GM18868 (cell line): ENCODE data around the gene PPP4C.
"Not testable (repeated sequence)": the region's sequence is repeated elsewhere in the genome, so short reads cannot be mapped to it uniquely, and the experiment has no call there.

Experiments used
- ATAC-seq: cut with Tn5 transposase; IDR thresholded peaks from one replicate; pipeline ENCODE4 v1.9.1; 2021; ENCODE audit warnings: mild to moderate bottlenecking, moderate library complexity; ENCODE audit not compliant: unreplicated experiment

The PPP4C gene

DNA sequence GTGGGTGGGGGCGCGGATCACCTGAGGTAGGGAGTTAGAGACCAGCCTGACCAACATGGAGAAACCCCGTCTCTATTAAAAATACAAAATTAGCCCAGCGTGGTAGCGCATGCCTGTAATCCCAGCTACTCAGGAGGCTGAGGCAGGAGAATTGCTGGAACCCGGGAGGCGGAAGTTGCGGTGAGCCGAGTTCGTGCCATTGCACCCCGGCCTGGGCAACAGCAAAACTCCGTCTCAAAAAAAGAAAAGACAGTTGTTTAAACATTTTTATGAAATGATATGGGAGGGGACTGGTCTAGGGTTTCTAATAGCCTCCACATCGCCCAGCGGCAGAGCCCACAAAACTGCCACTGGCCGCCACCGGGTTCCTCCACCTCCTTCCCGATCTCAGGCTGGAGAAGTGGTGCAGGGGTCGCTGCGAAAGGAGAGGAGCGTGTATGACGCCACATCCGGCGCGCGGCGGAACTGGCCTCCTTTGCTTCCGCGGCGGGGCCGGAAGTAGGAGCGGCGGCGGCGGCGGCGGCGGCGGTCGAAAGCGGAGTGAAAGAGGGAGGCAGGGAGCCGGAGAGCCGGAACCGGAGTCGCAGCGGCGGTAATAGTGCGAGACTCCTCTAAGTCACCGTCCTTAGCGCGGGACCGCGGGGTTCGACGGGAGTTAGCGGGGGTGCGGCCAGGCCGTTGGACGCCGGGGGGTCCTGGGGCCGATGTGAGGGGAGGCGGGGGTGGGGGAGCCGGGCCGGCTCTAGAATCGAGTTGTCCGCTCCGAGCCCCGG is at the start of gene PPP4C:
Gene PPP4C, plus strand, starts transcription at position 492 of the 773 bp plus-strand sequence. CDS start 384 bp downstream, outside the sequence.
- peak; percentile 81 for ATAC-seq

- no peak for ATAC-seq
Observed at GRCh38 chr16:30026449-30026848, 49.3 kb upstream of the PPP4C start.

- no peak for ATAC-seq
Observed at GRCh38 chr16:30027588-30028437, 48.0 kb upstream of the PPP4C start.

DNA sequence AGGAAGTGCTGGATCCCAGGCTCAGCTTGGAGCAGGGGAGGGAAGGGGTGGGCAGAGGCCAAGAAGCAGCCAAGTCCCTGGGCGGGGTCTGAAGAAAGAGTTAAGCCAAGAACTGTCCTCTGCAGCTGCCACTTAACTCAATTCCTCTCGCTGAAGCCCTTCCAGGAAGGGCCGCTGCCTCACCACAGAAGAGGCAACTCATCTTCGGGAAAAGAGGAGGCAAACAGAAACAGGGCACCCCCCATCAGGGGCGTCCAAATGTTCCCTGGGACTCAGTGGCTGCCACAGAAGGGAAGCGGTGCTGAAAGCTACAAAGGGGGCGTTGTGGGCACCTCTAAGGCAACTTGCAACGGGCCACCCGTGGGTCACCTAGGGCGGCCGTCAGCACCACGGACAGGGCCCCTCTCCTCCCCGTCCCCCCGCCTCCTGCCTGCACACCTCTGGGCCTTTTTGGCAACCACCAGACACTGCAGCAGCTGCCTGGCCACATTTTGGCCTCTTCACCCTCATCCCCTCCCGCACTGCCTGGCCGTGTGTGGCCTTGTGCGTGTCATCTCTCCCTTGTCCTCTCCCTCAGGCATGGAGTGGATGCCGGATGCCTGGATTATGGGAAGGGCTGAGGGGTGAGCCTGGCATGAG is 47.2 kb upstream of the PPP4C start:
- ATAC-seq: no peak

DNA sequence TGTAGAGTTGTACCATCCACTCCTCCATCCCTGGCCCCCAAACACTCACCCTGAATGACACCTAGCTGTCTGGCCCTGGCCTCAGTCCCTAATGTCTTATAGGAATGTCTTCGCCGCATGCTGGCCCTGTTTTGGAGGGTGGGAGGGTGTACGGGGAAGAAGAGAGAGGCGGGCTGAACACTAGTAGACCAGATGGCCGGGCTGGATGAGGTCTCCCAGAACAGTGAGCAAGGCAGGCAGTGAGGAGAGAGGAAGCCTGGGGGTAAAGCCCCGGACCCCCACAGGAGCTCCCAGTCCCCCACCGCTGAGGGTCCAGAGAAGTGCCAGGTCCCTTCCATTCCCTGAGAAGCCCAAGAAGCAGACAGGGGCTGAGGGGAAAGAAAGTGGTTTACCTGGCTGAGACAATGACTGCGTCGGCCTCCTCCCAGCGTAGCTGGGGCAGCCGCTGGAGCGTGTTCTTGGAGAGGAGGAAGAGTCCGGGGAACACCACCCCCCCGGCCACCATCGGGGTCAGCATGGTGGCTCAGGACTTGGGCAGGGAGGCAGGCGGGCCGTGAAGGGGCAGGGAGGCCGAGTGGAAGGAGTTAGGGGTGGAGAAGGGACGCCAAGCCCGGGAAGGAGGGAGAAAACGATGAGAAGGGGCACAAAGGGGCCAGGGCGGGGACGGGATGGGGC is 45.6 kb upstream of the PPP4C start:
- no peak for ATAC-seq

- no peak for ATAC-seq
Observed at GRCh38 chr16:30030841-30031413, 44.9 kb upstream of the PPP4C start, which contains the start of gene TLCD3B. Gene TLCD3B, minus strand, starts transcription at chr16:30031271. Its CDS starts 744 bp downstream, at chr16:30030527.

GRCh38 chr16:30031477-30031918 is 44.3 kb upstream of the PPP4C start:
- no peak for ATAC-seq

GRCh38 chr16:30032083-30032819 is 43.5 kb upstream of the PPP4C start:
- ATAC-seq: no peak

DNA sequence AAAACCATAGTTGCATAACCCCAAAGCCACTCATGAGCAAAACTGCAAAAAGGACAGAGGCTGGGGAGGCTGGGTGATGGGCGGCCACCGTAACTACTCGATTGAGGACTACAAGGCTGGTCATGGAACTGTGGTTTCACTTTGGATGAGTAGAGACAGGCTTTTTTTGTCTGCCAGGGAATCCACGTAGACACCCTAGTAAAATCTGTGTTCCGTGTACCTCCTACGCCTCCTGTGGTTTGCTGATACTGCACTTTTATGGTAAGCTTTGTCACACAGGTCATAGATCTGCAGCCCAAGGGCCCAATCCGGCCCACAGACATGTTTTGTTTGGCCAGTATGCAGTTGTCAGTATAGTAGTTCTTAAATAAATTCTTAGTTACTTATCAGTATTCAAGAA is 42.5 kb upstream of the PPP4C start:
- ATAC-seq: no peak

- no peak for ATAC-seq
Observed at GRCh38 chr16:30040221-30040620, 35.6 kb upstream of the PPP4C start.

GRCh38 chr16:30040690-30041089 is 35.1 kb upstream of the PPP4C start:
- not testable (repeated sequence) for ATAC-seq

- ATAC-seq: no peak
Observed at GRCh38 chr16:30041841-30042240, 34.0 kb upstream of the PPP4C start.

- ATAC-seq: no peak
Observed at GRCh38 chr16:30046178-30046577, 29.6 kb upstream of the PPP4C start.

DNA sequence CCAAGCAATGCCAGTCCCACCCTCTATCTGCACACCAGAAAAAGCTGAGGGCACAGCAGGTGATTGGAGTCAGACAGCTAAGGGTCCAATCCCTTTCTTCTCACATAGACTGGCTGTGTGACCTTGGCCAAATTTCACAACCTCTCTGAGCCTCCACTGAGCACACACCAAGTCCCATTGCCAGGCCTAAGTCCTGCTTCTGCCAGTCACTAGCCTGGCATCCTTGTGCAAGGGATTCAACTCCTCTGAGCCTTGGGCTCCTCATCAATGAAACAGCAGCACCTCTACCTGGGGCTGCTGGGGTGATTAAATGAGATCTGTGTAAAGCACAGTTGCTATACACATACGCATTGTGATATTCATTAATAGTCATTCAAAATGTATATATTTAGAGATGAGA is 29.2 kb upstream of the PPP4C start:
- no peak for ATAC-seq

DNA sequence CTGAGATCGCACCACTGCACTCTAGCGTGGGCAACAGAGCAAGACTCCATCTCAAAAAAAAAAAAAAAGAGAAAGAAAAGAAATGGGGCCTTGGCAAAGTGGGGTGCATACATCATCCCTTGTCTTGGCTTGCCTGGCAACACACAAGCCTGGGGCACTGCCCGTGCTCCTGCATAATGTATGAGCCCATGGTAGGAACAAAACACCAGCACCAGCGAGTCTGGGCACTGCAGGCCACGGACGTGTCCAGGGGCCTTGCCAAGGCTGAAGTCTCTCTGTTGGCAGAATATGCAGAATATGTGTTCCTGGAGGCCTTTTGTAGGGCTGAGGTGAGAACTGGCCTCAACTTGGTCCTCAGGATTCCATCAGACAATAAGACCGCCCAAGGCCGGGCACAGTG is 25.9 kb upstream of the PPP4C start:
- ATAC-seq: no peak

GRCh38 chr16:30051518-30051917 is 24.3 kb upstream of the PPP4C start:
- no peak for ATAC-seq

DNA sequence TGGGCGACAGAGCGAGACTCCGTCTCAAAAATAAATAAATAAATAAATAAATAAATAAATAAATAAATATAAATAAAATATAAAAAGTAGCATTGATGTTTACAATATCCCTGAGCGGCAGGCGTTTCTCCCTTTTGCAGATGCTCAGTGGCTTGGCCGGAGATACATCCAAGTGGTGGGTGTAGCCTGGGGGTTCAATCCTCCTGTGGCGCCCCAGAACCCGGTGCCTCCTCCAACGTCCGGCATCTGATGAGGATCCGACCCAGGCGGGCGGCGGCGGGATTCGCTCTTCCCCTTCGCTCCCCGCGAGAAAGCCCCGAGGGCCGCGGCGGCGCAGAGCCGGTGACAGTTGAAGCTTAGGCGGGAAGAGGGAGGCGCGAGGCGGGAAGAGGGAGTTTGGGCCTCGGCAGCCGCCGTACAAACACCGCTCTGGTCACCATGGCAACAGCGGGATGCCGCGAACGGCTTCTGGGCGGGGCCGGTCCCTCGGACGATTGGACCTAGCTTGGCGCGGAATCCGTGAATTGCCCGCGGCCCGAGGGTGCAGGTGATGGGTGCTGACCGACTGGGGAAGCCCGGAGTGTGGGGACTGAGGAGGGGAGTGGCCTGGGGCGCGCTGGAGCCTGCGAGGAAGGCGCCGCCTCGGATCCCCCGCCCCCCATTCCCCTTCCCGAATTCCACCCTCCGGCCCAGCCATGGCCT is 23.0 kb upstream of the PPP4C start:
- ATAC-seq: no peak

DNA sequence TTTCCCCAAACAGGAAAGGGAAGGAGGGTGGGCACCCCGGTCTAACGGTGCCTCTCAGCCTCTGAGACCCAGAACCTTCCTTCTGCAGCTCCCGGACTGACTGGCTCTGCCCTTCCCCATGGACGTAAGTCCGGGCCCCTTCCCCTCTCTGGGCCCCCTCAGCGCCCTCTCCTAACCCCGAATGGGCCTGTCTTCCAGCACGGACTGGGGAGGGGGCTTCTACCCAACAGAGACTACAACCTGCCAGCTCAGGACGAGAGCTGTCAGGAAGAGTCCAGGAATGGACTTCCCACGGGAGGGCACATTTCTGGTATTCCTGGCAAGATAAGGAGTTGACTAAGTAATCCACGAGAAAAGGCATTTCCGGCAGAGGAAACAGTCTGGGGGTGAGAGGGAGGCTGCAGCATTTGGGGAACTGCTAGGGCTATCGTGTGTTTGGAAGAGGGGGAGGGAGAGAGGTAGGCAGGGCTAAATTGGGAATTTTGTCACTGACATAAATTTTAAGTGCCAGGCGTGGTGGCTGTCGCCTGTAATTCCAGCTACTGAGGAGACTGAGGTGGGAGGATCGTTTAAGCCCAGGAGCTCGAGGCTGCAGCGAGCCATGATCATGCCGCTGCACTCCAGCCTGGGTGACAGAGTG is 22.3 kb upstream of the PPP4C start:
- ATAC-seq: no peak

DNA sequence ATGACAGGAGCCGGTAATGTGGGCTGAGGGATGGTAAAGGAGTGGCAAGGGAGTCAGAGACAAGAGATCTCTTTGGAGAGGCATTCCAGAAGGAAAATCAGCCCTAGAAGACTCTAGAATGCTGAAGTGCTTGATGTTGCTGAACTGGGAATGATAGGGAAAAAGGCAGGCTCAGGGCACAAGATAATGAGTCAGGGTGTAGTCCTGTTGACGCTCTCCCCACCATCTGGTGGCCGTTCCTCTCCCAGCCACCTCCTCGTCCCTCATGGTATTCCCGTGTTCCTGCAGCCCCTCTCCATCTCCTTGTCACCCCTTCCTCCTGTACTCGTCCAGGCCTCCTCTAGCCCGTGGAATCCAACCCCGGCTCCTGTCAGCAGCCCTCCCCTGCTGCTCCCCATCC is 21.3 kb upstream of the PPP4C start:
- no peak for ATAC-seq
